HepG2 (cell line): ENCODE measurements around the gene TMBIM1. TPM values are rescaled to one million over a fixed set of nuclear protein-coding genes. Genes with fewer than 3 reads are reported as not detected.

Experiments used
- FOSL1 ChIP-seq: sonication (generic); formaldehyde crosslinking; IDR thresholded peaks from 2 replicates; pipeline ENCODE4 v1.9.0; 2021; ENCODE audit warnings: missing genetic modification reagents, borderline replicate concordance
- KLF13 ChIP-seq: sonication (generic); formaldehyde crosslinking; IDR thresholded peaks from 2 replicates; pipeline ENCODE4 v1.4.0; 2020; ENCODE audit warnings: mild to moderate bottlenecking, missing genetic modification reagents
- SKI ChIP-seq: fragments of 450-650 bp; IDR thresholded peaks from one replicate; pipeline ENCODE4 v1.6.1; 2018; ENCODE audit warnings: mild to moderate bottlenecking; ENCODE audit not compliant: partially characterized antibody
- TBX3 ChIP-seq: fragments of 450-650 bp; IDR thresholded peaks from 2 replicates; pipeline ENCODE4 v1.6.1; 2017; ENCODE audit warnings: antibody characterized with exemption, mild to moderate bottlenecking, inconsistent platforms, borderline replicate concordance
- ZBTB7B ChIP-seq: sonication (generic); formaldehyde crosslinking; IDR thresholded peaks from 2 replicates; pipeline ENCODE4 v1.4.0; 2020; ENCODE audit warnings: missing genetic modification reagents
- ZFX ChIP-seq: sonication (generic); formaldehyde crosslinking; IDR thresholded peaks from 2 replicates; pipeline ENCODE4 v1.4.0; 2020; ENCODE audit warnings: mild to moderate bottlenecking, low read depth, missing genetic modification reagents, moderate library complexity
- ZKSCAN8 ChIP-seq: IDR thresholded peaks from 2 replicates; pipeline ENCODE4 v1.6.1; 2016; ENCODE audit warnings: borderline replicate concordance, missing genetic modification reagents, missing compliant biosample characterization
- ZNF256 ChIP-seq: sonication (generic); formaldehyde crosslinking; conservative IDR thresholded peaks from 2 replicates; pipeline ENCODE4 v1.4.0; 2020; ENCODE audit warnings: missing genetic modification reagents
- ZNF737 ChIP-seq: sonication (generic); formaldehyde crosslinking; IDR thresholded peaks from 2 replicates; pipeline ENCODE4 v1.5.0; 2020; ENCODE audit warnings: missing genetic modification reagents, mild to moderate bottlenecking, borderline replicate concordance
- polyA plus RNA-seq, 8 experiments: library from polyadenylated mRNA; depleted of rRNA in 3 of 8; stranded (reverse) in 7 of 8; unstranded in 1 of 8; fragments of >200 nt; fragmentation: Illumina TruSeq in 4 of 8; extraction: Trizol in 4 of 8; gene quantifications; 2 replicates each; pipeline versions ENCODE4 v1.2.1 to v1.2.3, GENCODE V29; 2011 to 2016; ENCODE audit warnings: low read depth in 4 of 8, missing spikeins in 1 of 8, mixed read lengths in 1 of 8; ENCODE audit not compliant: insufficient read depth in 1 of 8
- total RNA-seq, 5 experiments: library from RNA; depleted of rRNA; stranded (reverse); fragments of >200 nt; fragmentation: Illumina TruSeq; extraction: Trizol; gene quantifications; 2 replicates each; pipeline ENCODE4 v1.2.3, GENCODE V29; 2016; ENCODE audit warnings: low read depth in 1 of 5
- TF ChIP-seq, protein P1 (sequence below): sonication (generic); formaldehyde crosslinking; conservative IDR thresholded peaks from 2 replicates; pipeline ENCODE4 v1.4.0; 2020; ENCODE audit warnings: missing genetic modification reagents
- TF ChIP-seq, protein P2 (sequence below), 2 experiments: sonication (generic) in 1 of 2; formaldehyde crosslinking in 1 of 2; IDR thresholded peaks; 2 replicates each; pipeline versions ENCODE4 v1.6.1 to v1.9.0; 2014 to 2022; ENCODE audit warnings: antibody characterized with exemption in 1 of 2, borderline replicate concordance in 1 of 2, inconsistent platforms in 1 of 2, low read depth in 1 of 2, missing genetic modification reagents in 1 of 2
- TF ChIP-seq, protein P3 (sequence below): sonication (generic); formaldehyde crosslinking; conservative IDR thresholded peaks from 2 replicates; pipeline ENCODE4 v1.8.1; 2023; ENCODE audit warnings: missing genetic modification reagents

Gene TMBIM1
- total and polyA plus RNA-seq, 2 of the 13 experiments (the other 11 are each of a cell fraction or from before 2014, with no cell fraction given): 127 to 139 TPM

- no peak; the same call in 1 of the 2 replicates for TF ChIP-seq TBX3
- TF ChIP-seq, protein P1, sequence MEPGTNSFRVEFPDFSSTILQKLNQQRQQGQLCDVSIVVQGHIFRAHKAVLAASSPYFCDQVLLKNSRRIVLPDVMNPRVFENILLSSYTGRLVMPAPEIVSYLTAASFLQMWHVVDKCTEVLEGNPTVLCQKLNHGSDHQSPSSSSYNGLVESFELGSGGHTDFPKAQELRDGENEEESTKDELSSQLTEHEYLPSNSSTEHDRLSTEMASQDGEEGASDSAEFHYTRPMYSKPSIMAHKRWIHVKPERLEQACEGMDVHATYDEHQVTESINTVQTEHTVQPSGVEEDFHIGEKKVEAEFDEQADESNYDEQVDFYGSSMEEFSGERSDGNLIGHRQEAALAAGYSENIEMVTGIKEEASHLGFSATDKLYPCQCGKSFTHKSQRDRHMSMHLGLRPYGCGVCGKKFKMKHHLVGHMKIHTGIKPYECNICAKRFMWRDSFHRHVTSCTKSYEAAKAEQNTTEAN (CRISPR knock-in tag): no peak
- peak; percentile 35; the same call in 1 of the 2 replicates for TF ChIP-seq ZBTB7B (CRISPR knock-in tag)
- TF ChIP-seq, protein P2, sequence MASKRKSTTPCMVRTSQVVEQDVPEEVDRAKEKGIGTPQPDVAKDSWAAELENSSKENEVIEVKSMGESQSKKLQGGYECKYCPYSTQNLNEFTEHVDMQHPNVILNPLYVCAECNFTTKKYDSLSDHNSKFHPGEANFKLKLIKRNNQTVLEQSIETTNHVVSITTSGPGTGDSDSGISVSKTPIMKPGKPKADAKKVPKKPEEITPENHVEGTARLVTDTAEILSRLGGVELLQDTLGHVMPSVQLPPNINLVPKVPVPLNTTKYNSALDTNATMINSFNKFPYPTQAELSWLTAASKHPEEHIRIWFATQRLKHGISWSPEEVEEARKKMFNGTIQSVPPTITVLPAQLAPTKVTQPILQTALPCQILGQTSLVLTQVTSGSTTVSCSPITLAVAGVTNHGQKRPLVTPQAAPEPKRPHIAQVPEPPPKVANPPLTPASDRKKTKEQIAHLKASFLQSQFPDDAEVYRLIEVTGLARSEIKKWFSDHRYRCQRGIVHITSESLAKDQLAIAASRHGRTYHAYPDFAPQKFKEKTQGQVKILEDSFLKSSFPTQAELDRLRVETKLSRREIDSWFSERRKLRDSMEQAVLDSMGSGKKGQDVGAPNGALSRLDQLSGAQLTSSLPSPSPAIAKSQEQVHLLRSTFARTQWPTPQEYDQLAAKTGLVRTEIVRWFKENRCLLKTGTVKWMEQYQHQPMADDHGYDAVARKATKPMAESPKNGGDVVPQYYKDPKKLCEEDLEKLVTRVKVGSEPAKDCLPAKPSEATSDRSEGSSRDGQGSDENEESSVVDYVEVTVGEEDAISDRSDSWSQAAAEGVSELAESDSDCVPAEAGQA (IDR thresholded peaks at IDR 0.05; ENCODE audit: low read depth): no peak
- TF ChIP-seq, protein P2 (CRISPR knock-in tag; IDR thresholded peaks at IDR 0.05; ENCODE audit: borderline replicate concordance): 0 out of 2 replicates have a peak, but pooled peaks have one; percentile 67
- peak; percentile 21; the same call in 1 of the 2 replicates for TF ChIP-seq ZKSCAN8 (CRISPR knock-in tag)
- TF ChIP-seq ZFX (CRISPR knock-in tag): peak; percentile 66
- TF ChIP-seq FOSL1 (CRISPR knock-in tag): no peak
- no peak for TF ChIP-seq ZNF737 (CRISPR knock-in tag)
- TF ChIP-seq ZNF256 (CRISPR knock-in tag): no peak
- peak; percentile 94 for TF ChIP-seq SKI
- TF ChIP-seq, protein P3, sequence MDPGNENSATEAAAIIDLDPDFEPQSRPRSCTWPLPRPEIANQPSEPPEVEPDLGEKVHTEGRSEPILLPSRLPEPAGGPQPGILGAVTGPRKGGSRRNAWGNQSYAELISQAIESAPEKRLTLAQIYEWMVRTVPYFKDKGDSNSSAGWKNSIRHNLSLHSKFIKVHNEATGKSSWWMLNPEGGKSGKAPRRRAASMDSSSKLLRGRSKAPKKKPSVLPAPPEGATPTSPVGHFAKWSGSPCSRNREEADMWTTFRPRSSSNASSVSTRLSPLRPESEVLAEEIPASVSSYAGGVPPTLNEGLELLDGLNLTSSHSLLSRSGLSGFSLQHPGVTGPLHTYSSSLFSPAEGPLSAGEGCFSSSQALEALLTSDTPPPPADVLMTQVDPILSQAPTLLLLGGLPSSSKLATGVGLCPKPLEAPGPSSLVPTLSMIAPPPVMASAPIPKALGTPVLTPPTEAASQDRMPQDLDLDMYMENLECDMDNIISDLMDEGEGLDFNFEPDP (CRISPR knock-in tag): no peak
- TF ChIP-seq KLF13 (CRISPR knock-in tag): 0 out of 2 replicates have a peak, but pooled peaks have one; percentile 5
Measured at GRCh38 chr2:218322768-218323525, 30.6 kb upstream of the TMBIM1 start (continued).
